ENCODE results near the gene PDCD4. TPM values are rescaled to one million over a fixed set of nuclear protein-coding genes. Genes with fewer than 3 reads are reported as not detected.

PDCD4 gene
- 100 to 1,000 TPM in 1 of 3 donors, 10 to 100 TPM in 2; 72.7 to 398 (median 80.2) TPM for polyA plus RNA-seq

GRCh38 chr10:110871298-110872084 lies at the start of gene PDCD4:
TSS of gene PDCD4 (plus strand) at chr10:110871928. CDS start at chr10:110876028, 4,100 bp downstream.
- peak within 1 kb of the TSS; percentile 80 for H3K27ac ChIP-seq (ENCODE audit: low read depth, low read length)
- WGBS, 3 donors = 1 to 2% (median 1%) methylated on average over 35 to 47 of the region's 47 CpGs

GRCh38 chr10:110822035-110822711 lies 49.6 kb upstream of the PDCD4 start:
- H3K27ac ChIP-seq (ENCODE audit: low read depth, low read length) = no peak overlapping the region
- WGBS, 3 donors = 44 to 50% (median 48%) methylated on average over 4 of the region's 4 CpGs

GRCh38 chr10:110822712-110823311 lies 48.9 kb upstream of the PDCD4 start:
- 44 to 89% (median 86%) methylated on average over 8 of the region's 8 CpGs for WGBS, 3 donors
- no peak overlapping the region for H3K27ac ChIP-seq (ENCODE audit: low read depth, low read length)

- WGBS, 3 donors = 44 to 90% (median 87%) methylated on average over 1 of the region's 1 CpG
- no peak overlapping the region for H3K27ac ChIP-seq (ENCODE audit: low read depth, low read length)
Measured at GRCh38 chr10:110824152-110824441, 47.6 kb upstream of the PDCD4 start.

GRCh38 chr10:110824660-110825059 lies 47.1 kb upstream of the PDCD4 start:
- 41 to 88% (median 82%) methylated on average over 5 of the region's 5 CpGs for WGBS, 3 donors
- H3K27ac ChIP-seq (ENCODE audit: low read depth, low read length) = no peak overlapping the region

- 79 to 91% (median 89%) methylated on average over 1 of the region's 1 CpG for WGBS, 3 donors
- H3K27ac ChIP-seq (ENCODE audit: low read depth, low read length) = no peak overlapping the region
Measured at GRCh38 chr10:110825508-110825907, 46.2 kb upstream of the PDCD4 start.

- H3K27ac ChIP-seq (ENCODE audit: low read depth, low read length) = no peak overlapping the region
- 60 to 64% (median 62%) methylated on average over 4 of the region's 4 CpGs for WGBS, 3 donors
Measured at GRCh38 chr10:110827410-110827809, 44.3 kb upstream of the PDCD4 start.

GRCh38 chr10:110827875-110828274 lies 43.9 kb upstream of the PDCD4 start:
- 60 to 65% (median 64%) methylated on average over 8 of the region's 8 CpGs for WGBS, 3 donors

GRCh38 chr10:110828525-110828924 lies 43.2 kb upstream of the PDCD4 start:
- H3K27ac ChIP-seq (ENCODE audit: low read depth, low read length) = no peak overlapping the region
- WGBS, 3 donors = 43 to 78% (median 47%) methylated on average over 2 of the region's 2 CpGs

More at GRCh38 chr10:110827875-110828274, 43.9 kb upstream of the PDCD4 start:
- no peak overlapping the region for H3K27ac ChIP-seq (ENCODE audit: low read depth, low read length)

GRCh38 chr10:110829721-110830410 lies 41.9 kb upstream of the PDCD4 start:
- no peak overlapping the region for H3K27ac ChIP-seq (ENCODE audit: low read depth, low read length)
- WGBS, 3 donors = 85 to 93% (median 90%) methylated on average over 11 of the region's 11 CpGs

- no peak overlapping the region for H3K27ac ChIP-seq (ENCODE audit: low read depth, low read length)
- WGBS, 3 donors = 60 to 90% (median 85%) methylated on average over 13 of the region's 13 CpGs
Measured at GRCh38 chr10:110833234-110833940, 38.3 kb upstream of the PDCD4 start.

GRCh38 chr10:110833941-110834628 lies 37.6 kb upstream of the PDCD4 start:
- no peak overlapping the region for H3K27ac ChIP-seq (ENCODE audit: low read depth, low read length)
- whole genome bisulfite sequencing, 3 donors = 31 to 92% (median 90%) methylated on average over 14 of the region's 14 CpGs

GRCh38 chr10:110834629-110835301 lies 37.0 kb upstream of the PDCD4 start:
- WGBS, 3 donors = 24 to 48% (median 43%) methylated on average over 6 of the region's 6 CpGs
- H3K27ac ChIP-seq (ENCODE audit: low read depth, low read length) = no peak overlapping the region

GRCh38 chr10:110835841-110836240 lies 35.9 kb upstream of the PDCD4 start:
- WGBS, 3 donors = 51 to 66% (median 64%) methylated on average over 7 of the region's 7 CpGs
- H3K27ac ChIP-seq (ENCODE audit: low read depth, low read length) = no peak overlapping the region

GRCh38 chr10:110836706-110837105 lies 35.0 kb upstream of the PDCD4 start:
- 86 to 93% (median 91%) methylated on average over 3 of the region's 3 CpGs for WGBS, 3 donors
- H3K27ac ChIP-seq (ENCODE audit: low read depth, low read length) = no peak overlapping the region

GRCh38 chr10:110837418-110838171 lies 34.1 kb upstream of the PDCD4 start:
- no peak overlapping the region for H3K27ac ChIP-seq (ENCODE audit: low read depth, low read length)
- 55 to 83% (median 69%) methylated on average over 2 of the region's 2 CpGs for WGBS, 3 donors
